LNCAP (cell line): ENCODE measurements around the gene TMEM164.

ENCODE experiments used
- TF ChIP-seq, protein P1 (sequence below): fragments of 450-650 bp; IDR thresholded peaks from 2 replicates; pipeline ENCODE4 v1.5.1; 2017; ENCODE audit warnings: mild to moderate bottlenecking

The TMEM164 gene

DNA sequence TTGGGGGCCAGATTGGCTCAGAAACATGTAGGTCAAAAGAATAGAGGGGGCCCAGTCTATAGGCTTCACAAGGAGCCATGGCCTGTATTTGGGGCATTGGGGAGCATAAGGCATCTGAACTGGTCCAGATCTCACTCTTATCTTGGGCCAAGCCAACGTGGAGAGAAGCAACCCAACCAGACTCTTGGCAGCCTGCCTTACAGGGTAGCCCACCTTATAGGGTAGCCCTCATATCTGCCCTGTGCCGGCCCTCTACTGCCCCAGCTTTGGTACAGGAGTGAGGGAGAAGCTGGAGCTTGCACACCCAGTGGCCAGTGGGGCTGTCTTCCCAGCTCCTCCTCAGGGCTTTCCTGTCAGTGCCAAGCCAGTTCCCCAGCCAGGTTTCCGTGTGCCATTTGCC, 172.8 kb downstream of the TMEM164 start:
- TF ChIP-seq, protein P1, sequence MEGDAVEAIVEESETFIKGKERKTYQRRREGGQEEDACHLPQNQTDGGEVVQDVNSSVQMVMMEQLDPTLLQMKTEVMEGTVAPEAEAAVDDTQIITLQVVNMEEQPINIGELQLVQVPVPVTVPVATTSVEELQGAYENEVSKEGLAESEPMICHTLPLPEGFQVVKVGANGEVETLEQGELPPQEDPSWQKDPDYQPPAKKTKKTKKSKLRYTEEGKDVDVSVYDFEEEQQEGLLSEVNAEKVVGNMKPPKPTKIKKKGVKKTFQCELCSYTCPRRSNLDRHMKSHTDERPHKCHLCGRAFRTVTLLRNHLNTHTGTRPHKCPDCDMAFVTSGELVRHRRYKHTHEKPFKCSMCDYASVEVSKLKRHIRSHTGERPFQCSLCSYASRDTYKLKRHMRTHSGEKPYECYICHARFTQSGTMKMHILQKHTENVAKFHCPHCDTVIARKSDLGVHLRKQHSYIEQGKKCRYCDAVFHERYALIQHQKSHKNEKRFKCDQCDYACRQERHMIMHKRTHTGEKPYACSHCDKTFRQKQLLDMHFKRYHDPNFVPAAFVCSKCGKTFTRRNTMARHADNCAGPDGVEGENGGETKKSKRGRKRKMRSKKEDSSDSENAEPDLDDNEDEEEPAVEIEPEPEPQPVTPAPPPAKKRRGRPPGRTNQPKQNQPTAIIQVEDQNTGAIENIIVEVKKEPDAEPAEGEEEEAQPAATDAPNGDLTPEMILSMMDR = no peak

DNA sequence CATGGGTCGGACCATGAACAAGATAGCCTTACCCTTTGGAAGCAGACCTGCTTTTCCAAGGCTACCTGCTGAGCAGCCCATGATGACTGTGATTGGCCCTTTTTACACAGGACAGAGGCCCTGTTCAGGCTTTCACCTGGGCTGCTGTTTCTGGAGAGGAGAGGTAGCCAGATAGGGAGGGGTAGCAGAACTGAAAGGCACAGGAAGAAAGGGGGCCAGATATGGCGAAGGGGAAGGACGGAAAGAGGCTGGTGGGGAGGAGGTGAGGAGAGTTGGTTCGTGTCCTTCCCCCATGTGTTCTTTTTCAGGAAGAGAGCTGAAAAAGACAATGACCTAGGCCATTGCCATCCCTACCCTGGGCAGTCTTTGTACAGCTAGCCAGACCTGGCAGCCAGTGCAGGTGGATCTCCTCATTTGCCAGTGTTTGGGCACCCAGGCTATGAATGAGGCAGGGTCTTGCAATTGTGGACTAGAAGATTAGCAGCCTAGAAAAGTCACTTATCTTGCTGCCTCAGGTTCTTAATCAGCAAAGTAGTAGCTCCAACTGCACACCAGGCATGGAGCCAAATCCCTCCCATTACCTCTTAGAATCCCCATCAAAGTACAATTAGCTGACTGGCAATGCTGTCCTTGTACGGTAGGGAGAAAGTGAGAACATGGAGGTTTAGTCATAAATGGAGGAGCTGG, 175.4 kb downstream of the TMEM164 start:
- TF ChIP-seq, protein P1 = no peak

DNA sequence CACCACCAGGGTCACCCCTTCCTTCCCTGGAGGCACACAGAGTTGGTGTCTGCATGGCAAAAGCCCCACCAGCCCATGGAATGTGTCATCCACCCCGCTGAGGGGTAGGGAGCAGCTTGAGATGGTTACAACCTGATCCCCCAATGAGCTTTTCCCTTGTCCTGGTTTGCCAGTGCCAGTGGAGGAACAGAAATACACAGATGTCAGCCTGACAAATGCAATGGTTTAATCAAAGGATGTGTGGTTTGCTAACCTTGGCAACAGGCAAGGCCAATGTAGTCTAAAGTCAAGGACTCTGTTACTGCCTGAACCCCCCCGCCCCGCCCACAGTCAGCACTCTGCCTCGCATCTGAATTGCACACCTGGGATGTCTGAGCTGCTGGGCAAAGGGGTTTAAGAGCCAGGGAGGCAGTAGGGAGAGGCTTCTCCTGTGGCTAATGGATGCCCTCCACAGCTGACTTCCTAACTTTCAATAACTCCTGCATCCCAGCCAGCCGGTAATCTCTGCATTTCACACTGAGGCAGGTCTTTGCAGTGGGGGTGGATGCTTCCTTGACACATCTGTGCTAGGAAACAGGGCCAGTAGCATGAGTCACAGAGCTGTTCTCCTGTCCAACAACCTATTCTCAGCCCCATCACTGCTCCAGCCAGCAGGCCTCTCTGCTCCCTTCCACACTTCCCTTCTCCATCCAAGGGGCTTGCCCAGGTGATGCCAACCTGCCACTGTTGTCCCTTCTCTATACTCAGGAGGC, 177.4 kb downstream of the TMEM164 start:
- TF ChIP-seq, protein P1 = no peak

DNA sequence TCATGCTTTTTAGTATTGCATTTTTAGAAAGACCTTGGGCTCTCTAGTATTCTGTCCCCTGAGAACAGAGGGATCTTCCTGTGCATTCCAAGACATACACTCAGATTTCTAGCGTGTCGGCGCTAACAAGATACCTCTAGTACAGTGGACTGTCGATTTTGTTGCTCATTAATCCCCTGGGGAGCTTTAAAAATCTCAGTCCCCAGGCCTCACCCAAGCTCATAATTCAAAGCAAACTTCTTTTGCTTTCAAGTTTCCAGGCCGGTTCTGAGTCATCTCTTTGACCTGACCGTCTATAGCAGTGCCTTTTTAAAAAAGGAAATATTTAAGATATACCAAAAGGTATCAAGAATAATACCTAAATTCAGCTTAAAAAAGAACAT, 178.0 kb downstream of the TMEM164 start:
- TF ChIP-seq, protein P1 = no peak

DNA sequence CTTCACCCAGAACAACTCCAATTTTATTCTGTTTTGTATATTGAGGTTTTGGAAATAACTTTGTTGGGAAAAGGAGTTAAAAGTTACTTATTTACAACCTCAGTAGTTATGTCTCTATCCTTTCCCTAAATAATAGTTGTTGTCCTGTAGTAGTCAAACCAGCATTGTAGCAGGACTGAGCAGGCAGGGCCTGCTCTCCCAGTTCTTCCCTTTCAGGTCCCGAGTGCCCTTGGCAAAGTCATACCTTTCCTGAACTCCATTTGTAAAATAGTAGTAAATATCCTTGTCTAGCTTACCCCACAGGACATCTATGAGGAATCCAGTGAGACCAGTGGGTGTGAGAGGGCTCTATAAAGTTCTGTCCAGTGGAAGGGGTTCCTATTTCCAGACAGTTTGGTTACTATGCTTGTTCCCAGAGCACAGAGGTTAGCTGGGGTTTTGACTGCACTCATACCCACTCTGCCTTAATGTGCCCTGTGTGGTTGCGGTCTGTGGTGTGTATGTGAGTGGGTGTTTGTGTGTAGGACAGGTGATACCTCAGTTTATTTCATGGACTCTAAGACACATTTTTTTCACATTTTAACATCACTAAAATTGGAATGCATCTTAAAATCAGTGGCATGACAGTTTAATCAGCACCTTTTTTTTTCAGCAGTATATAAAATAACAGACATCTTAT, 178.7 kb downstream of the TMEM164 start:
- TF ChIP-seq, protein P1 = no peak

DNA sequence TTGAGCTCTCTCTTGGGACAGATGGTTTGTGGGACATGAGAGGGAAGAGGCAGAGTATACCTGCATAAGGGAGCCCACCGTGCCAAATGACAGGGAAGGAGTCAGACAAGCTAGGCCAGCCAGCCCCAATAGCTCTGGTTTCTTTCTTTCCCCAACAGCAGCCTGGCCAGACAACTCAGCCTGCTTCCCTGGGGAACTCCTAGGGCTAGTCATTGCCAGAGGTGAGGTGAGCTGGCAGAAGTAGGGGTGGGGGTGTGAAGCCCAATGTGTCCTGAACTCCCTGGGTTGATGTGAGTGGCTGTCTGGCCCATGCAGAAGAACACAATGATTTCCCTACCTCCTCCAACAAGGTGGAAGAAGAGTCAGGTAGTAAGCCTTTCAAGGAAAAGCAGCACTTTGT, 179.4 kb downstream of the TMEM164 start:
- TF ChIP-seq, protein P1 = no peak

DNA sequence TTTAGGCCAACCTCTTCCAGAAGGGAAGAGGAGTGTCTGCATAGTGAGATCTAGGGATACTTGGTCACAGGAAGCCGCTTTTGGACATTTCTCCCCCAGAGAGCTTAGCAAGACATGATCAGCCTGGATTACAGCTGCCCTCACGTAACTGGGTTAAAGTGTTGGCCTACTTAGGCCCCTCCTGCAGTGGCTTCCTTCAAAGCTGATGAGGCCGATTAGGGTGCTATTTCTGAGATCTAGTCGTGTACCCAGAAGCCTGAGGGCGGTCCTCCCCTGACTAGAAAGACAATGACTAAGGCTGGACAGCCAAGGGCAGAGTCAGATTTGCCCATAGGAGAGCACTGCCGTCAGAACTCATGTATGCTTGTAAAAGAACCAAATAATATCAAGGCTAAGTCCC, 180.0 kb downstream of the TMEM164 start:
- TF ChIP-seq, protein P1 = no peak
